NCI-H82 treated with DMSO at 0.1 percent for 48 hours (cell line): Measurements from ENCODE around the gene GTF2I.
A peak's percentile ranks its signal among the peaks of the same experiment; 100 is the strongest.
"Not testable (repeated sequence)": the region's sequence is repeated elsewhere in the genome, so short reads cannot be mapped to it uniquely, and the experiment has no call there.

ENCODE experiments used
- DNase-seq: peaks from one replicate; lab custom pipeline; 2025; ENCODE audit not compliant: unreplicated experiment; lab: John Stamatoyannopoulos, UW

GTF2I gene

DNA sequence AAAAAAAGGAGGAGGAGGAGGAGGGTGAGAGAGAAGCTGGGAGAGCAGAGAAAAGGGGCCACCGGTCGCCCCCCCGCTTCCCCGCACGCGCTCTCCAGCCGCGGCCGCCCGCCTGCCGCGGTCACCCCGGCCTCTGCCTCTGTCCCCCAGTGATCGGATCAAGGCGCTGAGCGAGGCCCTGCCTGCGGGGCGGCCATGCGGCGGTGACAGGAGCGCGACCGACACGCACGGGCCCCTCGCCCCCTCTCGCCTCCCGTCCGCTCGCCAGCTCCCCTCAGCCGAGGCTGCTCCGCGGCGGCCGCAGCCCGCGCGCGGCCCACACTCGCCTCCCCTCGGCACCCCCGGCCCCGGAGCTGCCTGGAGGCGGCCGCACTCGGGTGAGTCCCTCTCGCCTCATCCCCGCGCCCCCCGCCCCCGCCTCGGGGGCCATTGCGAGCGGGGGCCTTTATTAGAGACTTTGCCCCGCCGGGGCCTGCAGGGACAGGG, at the start of gene GTF2I:
TSS of gene GTF2I (plus strand) at position 27 of the 486 bp plus-strand sequence. CDS start 31,411 bp downstream, outside the sequence.
- DNase-seq, result no peak

DNA sequence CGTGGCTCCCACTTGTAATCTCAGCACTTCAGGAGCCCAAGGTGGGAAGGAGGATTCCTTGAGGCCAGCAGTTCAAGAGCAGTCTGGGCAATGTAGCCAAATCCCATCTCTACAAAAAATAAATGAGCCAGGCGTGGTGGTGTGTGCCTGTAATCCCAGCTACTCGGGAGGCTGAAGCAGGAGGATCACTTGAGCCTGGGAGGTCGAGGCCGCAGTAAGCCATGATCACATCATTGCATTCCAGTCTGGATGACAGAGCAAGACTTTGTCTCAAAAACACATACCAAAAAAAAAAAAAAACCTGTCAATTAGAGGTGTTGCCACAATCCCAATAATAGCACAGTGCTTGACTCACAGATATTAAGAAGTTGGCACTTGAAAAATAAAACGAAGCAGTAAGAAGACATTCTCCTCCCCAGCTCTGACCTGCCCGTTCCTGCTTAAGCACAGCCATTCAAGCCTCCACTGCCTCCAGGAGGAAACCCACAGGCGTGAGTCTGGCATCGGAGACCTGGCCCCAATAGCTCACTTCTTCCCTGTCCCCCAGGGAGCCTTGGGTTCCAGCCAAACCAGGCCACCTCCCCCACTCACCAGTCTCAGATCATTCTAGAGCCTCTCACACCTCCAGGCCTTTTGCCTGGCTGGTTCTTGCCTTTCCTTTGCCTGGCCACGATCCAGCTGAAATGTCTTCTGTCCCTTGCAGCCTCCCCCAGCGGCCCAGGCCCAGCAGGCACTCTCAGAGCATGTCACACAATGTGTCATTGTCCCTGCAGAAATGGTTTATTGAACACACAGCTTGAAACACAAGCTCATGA, 45.3 kb upstream of the GTF2I start:
- no peak for DNase-seq

DNA sequence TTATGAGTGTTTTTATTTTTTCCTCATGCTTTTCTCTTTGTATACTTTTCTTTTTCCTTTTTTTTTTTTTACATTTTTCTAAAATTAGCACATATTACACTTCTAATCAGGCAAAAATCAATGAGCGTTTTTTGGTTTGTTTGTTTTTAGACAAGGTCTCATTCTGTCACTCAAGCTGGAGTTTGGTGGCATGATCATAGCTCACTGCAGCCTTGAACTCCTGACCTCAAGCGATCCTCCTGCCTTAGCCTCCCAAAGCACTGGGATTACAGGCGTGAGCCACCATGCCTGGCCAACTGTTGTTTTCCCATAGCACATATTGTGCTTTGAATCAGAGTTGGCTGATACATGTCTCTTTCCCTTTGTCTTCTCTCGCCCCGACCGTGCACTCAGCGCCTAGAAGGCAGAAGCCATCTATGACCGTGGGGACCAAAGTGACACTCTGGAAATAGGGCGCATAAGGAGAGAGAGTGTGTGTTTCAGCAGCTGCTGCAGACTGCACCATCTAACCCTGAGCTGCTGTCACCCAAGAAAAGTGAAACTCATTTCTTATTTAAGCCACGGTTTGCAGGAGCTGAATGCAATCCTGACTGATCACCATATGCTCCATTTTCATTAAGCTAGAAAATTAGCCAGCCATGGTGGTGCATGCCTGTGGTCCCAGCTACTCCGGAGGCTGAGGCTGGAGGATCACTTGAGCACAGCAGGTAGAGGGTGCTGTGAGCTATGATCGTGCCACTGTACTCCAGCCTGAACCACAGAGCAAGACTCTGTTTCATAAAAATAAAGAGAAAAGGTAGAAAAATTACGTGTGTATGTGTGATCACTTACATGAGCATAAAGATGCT, 41.4 kb upstream of the GTF2I start:
- DNase-seq, result peak; percentile 18

GRCh38 chr7:74617180-74617744, 40.3 kb upstream of the GTF2I start:
- DNase-seq, result no peak

- DNase-seq, result peak; percentile 16
These were observed 38.2 kb upstream of the GTF2I start for GRCh38 chr7:74619235-74619860.

DNA sequence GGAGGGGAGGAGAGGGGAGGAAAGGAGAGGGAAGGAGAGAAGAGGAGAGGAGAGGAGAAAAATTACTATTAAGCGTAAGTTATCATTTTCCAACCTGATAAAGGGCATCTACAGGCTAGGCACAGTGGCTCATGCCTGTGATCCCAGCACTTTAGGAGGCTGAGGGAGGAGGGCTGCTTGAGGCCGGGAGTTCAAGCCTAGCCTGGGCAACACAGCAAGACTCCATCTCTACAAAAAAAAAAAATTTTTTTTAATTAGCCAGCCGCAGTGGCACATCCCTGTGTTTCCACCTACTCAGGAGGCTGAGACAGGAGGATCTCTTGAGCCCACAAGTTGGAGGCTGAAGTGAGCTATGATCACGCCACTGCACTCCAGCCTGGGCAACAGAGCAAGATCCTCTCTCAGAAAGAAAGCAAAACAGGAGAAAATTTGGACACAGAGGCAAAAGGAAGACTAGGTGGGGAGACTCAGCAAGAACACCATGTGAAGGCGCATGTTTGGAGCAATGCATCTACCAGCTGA, 35.2 kb upstream of the GTF2I start:
- DNase-seq, result no peak

DNA sequence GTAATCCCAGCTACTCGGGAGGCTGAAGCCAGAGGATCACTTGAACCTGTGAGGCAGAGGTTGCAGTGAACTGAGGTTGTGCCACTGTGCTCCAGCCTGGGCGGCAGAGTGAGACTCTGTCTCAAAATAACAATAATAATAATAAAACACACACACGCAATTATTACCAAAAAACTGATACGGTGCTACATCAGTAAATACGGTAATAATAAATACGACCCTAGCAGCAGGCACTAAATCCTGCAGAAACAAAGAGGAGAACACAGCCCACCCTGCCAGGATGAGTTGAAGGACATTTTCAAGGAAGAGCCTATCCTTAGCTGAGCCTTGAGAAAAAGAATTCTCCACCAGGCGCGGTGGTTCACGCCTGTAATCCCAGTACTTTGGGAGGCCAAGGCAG, 34.4 kb upstream of the GTF2I start:
- no peak for DNase-seq

GRCh38 chr7:74625446-74625845, 32.1 kb upstream of the GTF2I start:
- DNase-seq, result no peak

DNA sequence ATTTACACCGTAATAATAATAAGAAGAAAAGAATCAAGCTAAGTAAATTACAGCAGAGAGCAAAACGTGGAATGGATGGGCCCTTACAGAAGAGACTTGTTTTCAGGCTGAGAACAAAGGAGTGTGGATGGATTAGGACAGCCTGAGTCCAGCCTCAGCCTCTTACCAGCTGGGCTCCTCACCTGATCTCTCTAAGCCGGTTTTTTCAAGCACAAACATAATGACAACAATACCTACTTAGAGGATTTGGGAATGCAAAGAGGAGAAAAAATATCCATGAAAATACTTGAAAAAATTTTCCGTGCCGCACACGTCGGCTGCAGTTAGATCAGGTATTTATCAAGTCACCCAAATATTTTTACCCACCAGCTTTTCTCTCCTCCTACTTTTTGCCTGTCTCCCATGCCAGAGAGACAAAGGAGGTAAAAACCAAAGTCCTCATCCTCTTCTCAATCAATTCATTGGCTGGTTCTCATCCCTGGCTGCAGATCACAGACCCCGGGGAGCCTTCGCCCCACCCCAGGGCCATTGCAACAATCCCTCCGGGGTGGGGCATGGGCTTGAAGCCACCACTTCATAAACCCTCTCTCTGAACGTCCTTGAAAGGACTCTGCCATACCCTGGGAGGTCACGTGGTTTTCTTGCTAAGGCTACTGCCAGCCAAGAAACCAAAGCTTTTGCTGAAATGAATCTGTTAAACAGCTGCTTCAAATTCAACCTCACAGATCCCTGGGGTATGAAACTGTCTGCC, 29.7 kb upstream of the GTF2I start:
- DNase-seq, result peak; percentile 98

DNA sequence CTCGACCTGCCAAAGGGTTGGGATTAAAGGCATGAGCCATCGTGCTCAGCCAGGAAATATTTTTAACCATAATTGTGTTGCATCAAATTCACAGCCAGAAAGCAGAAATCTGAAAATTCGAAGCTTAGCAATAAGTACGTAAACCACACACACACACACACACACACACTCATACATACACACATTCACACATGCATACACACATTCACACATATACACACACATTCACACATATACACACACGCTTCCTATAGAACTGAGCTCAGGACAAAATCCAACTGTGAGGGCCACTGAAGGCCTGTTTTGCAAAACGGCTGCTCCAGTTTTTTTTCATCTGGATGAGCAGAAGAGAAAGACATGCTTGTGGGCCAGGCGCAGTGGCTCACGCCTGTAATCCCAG, 25.0 kb upstream of the GTF2I start:
- no peak for DNase-seq

- no peak for DNase-seq
These were observed 24.0 kb upstream of the GTF2I start for GRCh38 chr7:74633451-74633921.

DNA sequence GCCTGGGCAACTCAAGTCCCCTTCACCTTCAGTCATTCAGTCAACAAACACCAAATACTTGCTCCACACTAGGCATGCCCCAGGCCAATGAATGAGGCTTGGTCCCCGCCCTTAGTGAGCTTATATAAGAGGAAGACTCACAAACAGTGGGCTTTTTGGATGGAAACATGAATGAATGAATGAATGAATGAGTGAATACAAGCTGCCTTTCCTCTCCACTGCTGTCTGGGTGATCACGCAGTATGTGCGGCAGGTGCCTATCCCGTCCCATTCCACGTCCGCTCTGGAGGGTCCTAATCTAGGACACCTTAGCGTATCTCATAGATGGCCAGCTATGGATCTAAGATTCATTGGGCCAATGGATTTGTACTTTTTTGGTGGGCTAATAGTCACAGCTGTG, 19.8 kb upstream of the GTF2I start:
- DNase-seq, result no peak

DNA sequence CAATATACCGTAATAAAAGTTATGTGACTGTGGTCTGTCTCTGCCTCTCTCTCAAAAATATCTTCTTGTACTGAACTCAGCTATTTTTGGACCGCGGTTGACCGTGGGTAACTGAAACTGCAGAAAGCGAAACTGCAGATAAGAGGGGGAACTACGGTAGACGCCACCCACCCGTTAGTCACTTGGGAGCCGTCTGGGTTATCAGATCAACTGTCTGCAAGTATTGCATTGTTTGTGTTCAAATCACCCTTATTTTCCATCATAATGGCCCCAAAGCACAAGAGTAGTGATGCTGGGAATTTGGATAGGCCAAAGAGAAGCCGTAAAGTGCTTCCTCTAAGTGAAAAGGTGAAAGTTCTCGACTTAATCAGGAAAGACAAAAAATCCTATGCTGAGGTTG, 7.5 kb upstream of the GTF2I start:
- not testable (repeated sequence) for DNase-seq

- not testable (repeated sequence) for DNase-seq
These were observed 6.9 kb upstream of the GTF2I start for GRCh38 chr7:74650493-74651132.

DNA sequence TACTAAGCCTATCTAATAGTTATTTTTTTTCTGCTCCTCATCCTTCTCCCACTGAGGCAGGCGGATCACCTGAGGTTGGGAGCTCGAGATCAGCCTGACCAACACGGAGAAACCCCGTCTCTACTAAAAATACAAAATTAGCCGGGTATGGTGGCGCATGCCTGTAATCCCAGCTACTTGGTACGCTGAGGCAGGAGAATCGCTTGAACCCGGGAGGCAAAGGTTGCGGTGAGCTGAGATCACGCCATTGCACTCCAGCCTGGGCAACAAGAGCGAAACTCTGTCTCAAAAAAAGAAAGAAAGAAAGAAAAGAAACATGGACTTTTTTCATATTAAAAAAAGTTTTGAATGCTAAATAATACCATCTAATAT, 6.4 kb upstream of the GTF2I start:
- not testable (repeated sequence) for DNase-seq

- no peak for DNase-seq
These were observed 3.8 kb upstream of the GTF2I start for GRCh38 chr7:74653686-74654181.

GRCh38 chr7:74654811-74655210, 2.7 kb upstream of the GTF2I start:
- DNase-seq, result no peak

- no peak for DNase-seq
These were observed 2.2 kb upstream of the GTF2I start for GRCh38 chr7:74655324-74655723.

GRCh38 chr7:74655768-74656440, 1.6 kb upstream of the GTF2I start:
- DNase-seq, result no peak
